HL-60 (cell line): ENCODE data around the gene ITGAD.

ENCODE experiments used
- POLR2AphosphoS5 ChIP-seq: IDR thresholded peaks from 2 replicates; pipeline ENCODE4 v1.6.1; 2012; ENCODE audit warnings: low read depth
- TF ChIP-seq, protein P1 (sequence below): IDR thresholded peaks from one replicate; pipeline ENCODE4 v1.5.1; 2011; ENCODE audit warnings: low read length, control low read depth, inconsistent platforms; ENCODE audit not compliant: insufficient read depth

GRCh38 chr16:31363721-31364120 is 29.4 kb upstream of the ITGAD start:
- TF ChIP-seq, protein P1, sequence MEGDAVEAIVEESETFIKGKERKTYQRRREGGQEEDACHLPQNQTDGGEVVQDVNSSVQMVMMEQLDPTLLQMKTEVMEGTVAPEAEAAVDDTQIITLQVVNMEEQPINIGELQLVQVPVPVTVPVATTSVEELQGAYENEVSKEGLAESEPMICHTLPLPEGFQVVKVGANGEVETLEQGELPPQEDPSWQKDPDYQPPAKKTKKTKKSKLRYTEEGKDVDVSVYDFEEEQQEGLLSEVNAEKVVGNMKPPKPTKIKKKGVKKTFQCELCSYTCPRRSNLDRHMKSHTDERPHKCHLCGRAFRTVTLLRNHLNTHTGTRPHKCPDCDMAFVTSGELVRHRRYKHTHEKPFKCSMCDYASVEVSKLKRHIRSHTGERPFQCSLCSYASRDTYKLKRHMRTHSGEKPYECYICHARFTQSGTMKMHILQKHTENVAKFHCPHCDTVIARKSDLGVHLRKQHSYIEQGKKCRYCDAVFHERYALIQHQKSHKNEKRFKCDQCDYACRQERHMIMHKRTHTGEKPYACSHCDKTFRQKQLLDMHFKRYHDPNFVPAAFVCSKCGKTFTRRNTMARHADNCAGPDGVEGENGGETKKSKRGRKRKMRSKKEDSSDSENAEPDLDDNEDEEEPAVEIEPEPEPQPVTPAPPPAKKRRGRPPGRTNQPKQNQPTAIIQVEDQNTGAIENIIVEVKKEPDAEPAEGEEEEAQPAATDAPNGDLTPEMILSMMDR, result no peak
- TF ChIP-seq POLR2AphosphoS5, result no peak
